SK-N-SH treated with all-trans-retinoic acid at 6 μM for 48 hours (cell line): ENCODE results near the gene CCDC196.

Experiments
- ATAC-seq: fragments of 200-7000 bp; cut with Tn5 transposase; 3 replicates; pipeline ENCODE4 v1.9.1; 2020; ENCODE audit warnings: mild to moderate bottlenecking, moderate library complexity
- ARNTL ChIP-seq: fragments of 450-650 bp; formaldehyde crosslinking; IDR thresholded peaks from 2 replicates; pipeline ENCODE4 v1.5.0; 2020; ENCODE audit warnings: low read depth, mild to moderate bottlenecking, moderate library complexity, borderline replicate concordance
- BACH2 ChIP-seq: fragments of 250-450 bp; sonication (Bioruptor Pico); IDR thresholded peaks from 2 replicates; pipeline ENCODE4 v1.9.0; 2021; ENCODE audit warnings: mild to moderate bottlenecking, borderline replicate concordance
- CREB5 ChIP-seq: fragments of 250-450 bp; sonication (Bioruptor Pico); IDR thresholded peaks from 2 replicates; pipeline ENCODE4 v1.5.1; 2020; ENCODE audit warnings: low read depth, mild to moderate bottlenecking, moderate library complexity
- CSDC2 ChIP-seq: fragments of 250-450 bp; sonication (Bioruptor Pico); IDR thresholded peaks from 2 replicates; pipeline ENCODE4 v1.5.0; 2020; ENCODE audit warnings: mild to moderate bottlenecking, moderate library complexity
- CSRNP3 ChIP-seq: fragments of 250-450 bp; sonication (Bioruptor Pico); IDR thresholded peaks from 2 replicates; pipeline ENCODE4 v1.5.1; 2021; ENCODE audit warnings: mild to moderate bottlenecking, moderate library complexity
- ESRRG ChIP-seq: fragments of 250-450 bp; sonication (Bioruptor Pico); IDR thresholded peaks from 2 replicates; pipeline ENCODE4 v1.6.1; 2021; ENCODE audit warnings: mild to moderate bottlenecking
- ISL1 ChIP-seq: fragments of 250-450 bp; sonication (Bioruptor Pico); IDR thresholded peaks from 2 replicates; pipeline ENCODE4 v2.1.2; 2022; ENCODE audit warnings: mild to moderate bottlenecking, moderate library complexity
- PATZ1 ChIP-seq: fragments of 250-450 bp; sonication (Bioruptor Pico); IDR thresholded peaks from 2 replicates; pipeline ENCODE4 v1.8.0; 2020; ENCODE audit warnings: mild to moderate bottlenecking, moderate library complexity, borderline replicate concordance
- POU6F1 ChIP-seq: fragments of 250-450 bp; sonication (Bioruptor Pico); IDR thresholded peaks from 2 replicates; pipeline ENCODE4 v1.8.0; 2021; ENCODE audit warnings: low read depth, mild to moderate bottlenecking, moderate library complexity, borderline replicate concordance
- PPARA ChIP-seq: fragments of 250-450 bp; sonication (Bioruptor Pico); IDR thresholded peaks from 2 replicates; pipeline ENCODE4 v1.5.0; 2020; ENCODE audit warnings: mild to moderate bottlenecking, borderline replicate concordance
- RARB ChIP-seq: fragments of 250-450 bp; sonication (Bioruptor Pico); IDR thresholded peaks from 2 replicates; pipeline ENCODE4 v1.8.0; 2021; ENCODE audit warnings: mild to moderate bottlenecking, moderate library complexity
- SNAI2 ChIP-seq: fragments of 250-450 bp; sonication (Bioruptor Pico); IDR thresholded peaks from 2 replicates; pipeline ENCODE4 v1.5.0; 2020; ENCODE audit warnings: mild to moderate bottlenecking, moderate library complexity
- TOX ChIP-seq: fragments of 250-450 bp; sonication (Bioruptor Pico); IDR thresholded peaks from 2 replicates; pipeline ENCODE4 v1.8.0; 2021; ENCODE audit warnings: mild to moderate bottlenecking, moderate library complexity, borderline replicate concordance
- ZFP3 ChIP-seq: fragments of 250-450 bp; sonication (Bioruptor Pico); IDR thresholded peaks from 2 replicates; pipeline ENCODE4 v1.5.0; 2020; ENCODE audit warnings: mild to moderate bottlenecking, moderate library complexity
- ZFP30 ChIP-seq: fragments of 450-650 bp; formaldehyde crosslinking; IDR thresholded peaks from 2 replicates; pipeline ENCODE4 v1.5.0; 2022; ENCODE audit warnings: mild to moderate bottlenecking, moderate library complexity
- ZNF565 ChIP-seq: fragments of 450-650 bp; formaldehyde crosslinking; conservative IDR thresholded peaks from 2 replicates; pipeline ENCODE4 v1.5.0; 2020; ENCODE audit warnings: low read depth, mild to moderate bottlenecking, moderate library complexity
- ZNF70 ChIP-seq: fragments of 450-650 bp; formaldehyde crosslinking; IDR thresholded peaks from 2 replicates; pipeline ENCODE4 v1.5.0; 2020; ENCODE audit warnings: mild to moderate bottlenecking, moderate library complexity
- ZNF8 ChIP-seq: fragments of 450-650 bp; formaldehyde crosslinking; IDR thresholded peaks from 2 replicates; pipeline ENCODE4 v1.5.0; 2020; ENCODE audit warnings: mild to moderate bottlenecking, moderate library complexity

CCDC196 gene

GRCh38 chr14:66445936-66446335 is 40.2 kb upstream of the CCDC196 start (continued):
- no peak for TF ChIP-seq PATZ1
- no peak for TF ChIP-seq ARNTL (CRISPR knock-in tag)
- TF ChIP-seq ZNF70 (CRISPR knock-in tag): no peak
- no peak for TF ChIP-seq POU6F1 (CRISPR knock-in tag)
- no peak for TF ChIP-seq ESRRG (CRISPR knock-in tag)
- no peak for TF ChIP-seq TOX (CRISPR knock-in tag)
- no peak for TF ChIP-seq ZFP3
- TF ChIP-seq BACH2 (CRISPR knock-in tag): no peak
- no peak for TF ChIP-seq ISL1 (CRISPR knock-in tag)
- no peak for TF ChIP-seq ZNF8 (CRISPR knock-in tag)
- TF ChIP-seq ZFP30: no peak
- no peak for TF ChIP-seq CREB5 (CRISPR knock-in tag)

GRCh38 chr14:66453469-66453868 is 32.7 kb upstream of the CCDC196 start:
- TF ChIP-seq POU6F1 (CRISPR knock-in tag) (no peak), TOX (CRISPR knock-in tag) (no peak), ZFP3 (no peak), CSDC2 (CRISPR knock-in tag) (no peak), ARNTL (CRISPR knock-in tag) (no peak), ISL1 (CRISPR knock-in tag) (no peak), PATZ1 (no peak)
- no peak for ATAC-seq

GRCh38 chr14:66459603-66460002 is 26.6 kb upstream of the CCDC196 start:
- TF ChIP-seq ESRRG (CRISPR knock-in tag) (no peak), CREB5 (CRISPR knock-in tag) (no peak), CSDC2 (CRISPR knock-in tag) (no peak), ZNF8 (CRISPR knock-in tag) (no peak), SNAI2 (CRISPR knock-in tag) (no peak), ZNF565 (CRISPR knock-in tag) (no peak), ISL1 (CRISPR knock-in tag) (no peak), CSRNP3 (no peak), PPARA (no peak), RARB (no peak), BACH2 (CRISPR knock-in tag) (no peak), TOX (CRISPR knock-in tag) (no peak), PATZ1 (no peak)
- no peak for ATAC-seq
